ENCODE measurements around the gene SCNN1G. TPM values are rescaled to one million over a fixed set of nuclear protein-coding genes. Genes with fewer than 3 reads are reported as not detected.

The SCNN1G gene
- total and polyA plus RNA-seq, 2 of the 13 experiments (the other 11 are each of a cell fraction or from before 2014, with no cell fraction given): not detected

- TF ChIP-seq ZHX1 (CRISPR knock-in tag; IDR thresholded peaks at IDR 0.05; ENCODE audit: low read depth): no peak
- TF ChIP-seq ZNF713 (CRISPR knock-in tag; IDR thresholded peaks at IDR 0.05): 0 out of 2 replicates have a peak, but pooled peaks have one; percentile 39
- no peak for TF ChIP-seq SNAPC2 (CRISPR knock-in tag; IDR thresholded peaks at IDR 0.05)
- no peak for TF ChIP-seq ZNF292 (CRISPR knock-in tag; IDR thresholded peaks at IDR 0.05; ENCODE audit: borderline replicate concordance, low read depth)
- no peak for TF ChIP-seq ZNF749 (CRISPR knock-in tag; IDR thresholded peaks at IDR 0.05; ENCODE audit: borderline replicate concordance)
- no peak for TF ChIP-seq PAX8 (CRISPR knock-in tag; IDR thresholded peaks at IDR 0.05; ENCODE audit: borderline replicate concordance)
- TF ChIP-seq MYNN (CRISPR knock-in tag; IDR thresholded peaks at IDR 0.05; ENCODE audit: low read depth): 0 out of 2 replicates have a peak, but pooled peaks have one; percentile 19
- no peak for TF ChIP-seq CBX2 (IDR thresholded peaks at IDR 0.05; ENCODE audit: low read depth, low read length)
- no peak; the same call in 1 of the 2 replicates for TF ChIP-seq CBX2 (CRISPR knock-in tag; IDR thresholded peaks at IDR 0.05; ENCODE audit: low read depth)
- TF ChIP-seq ZNF891 (CRISPR knock-in tag; IDR thresholded peaks at IDR 0.05): peak; percentile 75
- no peak for TF ChIP-seq ZFYVE20 (CRISPR knock-in tag; IDR thresholded peaks at IDR 0.05; ENCODE audit: borderline replicate concordance, low read depth)
- no peak for TF ChIP-seq USF2 (IDR thresholded peaks at IDR 0.05; ENCODE audit: low read depth, low read length)
- peak; percentile 39; the same call in 1 of the 2 replicates for TF ChIP-seq USF2 (CRISPR knock-in tag; IDR thresholded peaks at IDR 0.05; ENCODE audit: borderline replicate concordance)
- TF ChIP-seq NFIC (IDR thresholded peaks at IDR 0.05; ENCODE audit: low read length): no peak
- TF ChIP-seq ATRX (CRISPR knock-in tag; IDR thresholded peaks at IDR 0.05; ENCODE audit: borderline replicate concordance): no peak
- TF ChIP-seq ZFY (CRISPR knock-in tag; IDR thresholded peaks at IDR 0.05): no peak
- TF ChIP-seq MNT (IDR thresholded peaks at IDR 0.05): no peak
- TF ChIP-seq ZNF616 (CRISPR knock-in tag; IDR thresholded peaks at IDR 0.05; ENCODE audit: low read depth): no peak
- 0 out of 2 replicates have a peak, but pooled peaks have one; percentile 40 for TF ChIP-seq ZNF235 (CRISPR knock-in tag; IDR thresholded peaks at IDR 0.05; ENCODE audit: borderline replicate concordance)
- TF ChIP-seq UBTF (CRISPR knock-in tag; IDR thresholded peaks at IDR 0.05): 0 out of 2 replicates have a peak, but pooled peaks have one; percentile 17
Measured at GRCh38 chr16:23182679-23183542, at the start of gene SCNN1G (continued).

Data from HepG2 (cell line).